ENCODE measurements around the gene CYP2C18. TPM values are rescaled to one million over a fixed set of nuclear protein-coding genes. Genes with fewer than 3 reads are reported as not detected.
"Not testable (repeated sequence)": the region's sequence is repeated elsewhere in the genome, so short reads cannot be mapped to it uniquely, and the experiment has no call there.

CYP2C18 gene
- total RNA-seq, 1 experiment from 2014 or later, result not detected

DNA sequence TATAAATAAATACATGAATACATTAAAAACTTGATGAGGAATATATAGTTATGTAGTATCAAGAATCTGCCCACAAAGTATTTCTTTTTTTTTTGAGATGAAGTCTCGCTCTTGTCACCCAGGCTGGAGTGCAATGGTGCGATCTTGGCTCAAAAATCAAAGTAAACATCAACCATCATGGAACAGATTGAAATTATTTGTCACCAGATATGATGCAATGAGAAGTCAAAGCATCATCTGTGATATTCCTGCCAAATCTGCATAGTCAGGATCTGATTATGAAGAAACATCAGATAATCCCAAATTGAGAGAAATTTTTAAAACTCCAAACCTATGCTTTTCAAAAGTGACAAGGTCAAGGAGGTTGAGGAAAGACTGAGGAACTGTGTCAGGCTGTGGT is 5.1 kb upstream of the CYP2C18 start:
- H3K4me3 ChIP-seq, result no peak overlapping the region
- no peak for DNase-seq (ENCODE audit: low read depth in 1 of 2, low spot score in 2 of 2)
- H3K9me3 ChIP-seq (replicated peaks), result no peaks in the 10 kb centered on the region
- no peaks in the 10 kb centered on the region for H3K4me1 ChIP-seq (replicated peaks)
- no peak overlapping the region for H3K27ac ChIP-seq
- no peaks in the 10 kb centered on the region for H3K27me3 ChIP-seq (replicated peaks)
- H3K36me3 ChIP-seq, result no peaks in the 10 kb centered on the region

DNA sequence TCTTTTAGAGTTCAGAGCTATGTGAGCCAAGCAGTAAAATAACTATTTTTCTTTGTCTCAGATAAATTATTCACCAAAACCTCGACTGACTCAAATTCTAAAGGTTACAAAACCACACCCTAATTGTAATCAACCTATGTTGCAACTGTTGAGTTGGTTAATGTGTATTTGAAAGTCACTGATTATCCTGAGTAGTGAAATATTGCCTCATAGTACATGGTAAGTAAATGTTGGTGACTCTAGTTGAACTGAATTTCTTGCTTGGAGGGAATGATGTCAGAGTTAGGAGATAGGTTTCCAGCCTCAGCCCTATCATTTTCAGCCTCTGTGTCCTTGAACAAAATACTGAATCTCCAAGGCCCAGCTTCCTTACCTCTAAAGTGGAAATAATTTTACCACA is 3.0 kb upstream of the CYP2C18 start:
- no peak overlapping the region for H3K27ac ChIP-seq
- DNase-seq (ENCODE audit: low read depth in 1 of 2, low spot score in 2 of 2), result no peak
- no peaks in the 10 kb centered on the region; the same call in 1 of the 2 replicates for H3K9me3 ChIP-seq (replicated peaks)
- no peaks in the 10 kb centered on the region for H3K36me3 ChIP-seq
- H3K4me3 ChIP-seq, result no peak overlapping the region
- H3K27me3 ChIP-seq (replicated peaks), result no peaks in the 10 kb centered on the region
- H3K4me1 ChIP-seq (replicated peaks), result no peaks in the 10 kb centered on the region

DNA sequence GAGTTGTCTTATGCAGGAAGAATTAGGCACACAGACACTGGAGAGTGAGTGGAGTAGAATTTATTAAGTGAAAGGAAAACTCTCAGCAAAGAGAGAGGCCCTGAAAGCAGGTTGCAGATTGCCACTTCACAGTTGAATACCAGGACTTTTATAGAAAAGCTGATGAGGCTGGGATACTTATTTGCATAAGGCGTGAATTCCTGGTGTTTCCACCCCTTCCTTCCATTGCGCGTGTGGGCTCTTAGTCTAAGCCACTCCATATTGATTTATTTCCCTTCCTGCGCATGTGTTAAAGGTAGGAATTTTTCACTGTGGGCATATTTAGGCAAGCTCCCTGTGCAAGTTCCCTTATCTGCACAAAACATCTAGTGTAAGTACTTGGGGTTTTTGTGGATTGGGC is 893 bp upstream of the CYP2C18 start:
- not testable (repeated sequence) for H3K36me3 ChIP-seq; H3K27me3 ChIP-seq (replicated peaks); H3K9me3 ChIP-seq (replicated peaks); H3K4me3 ChIP-seq; H3K4me1 ChIP-seq (replicated peaks); DNase-seq (ENCODE audit: low read depth in 1 of 2, low spot score in 2 of 2); H3K27ac ChIP-seq

DNA sequence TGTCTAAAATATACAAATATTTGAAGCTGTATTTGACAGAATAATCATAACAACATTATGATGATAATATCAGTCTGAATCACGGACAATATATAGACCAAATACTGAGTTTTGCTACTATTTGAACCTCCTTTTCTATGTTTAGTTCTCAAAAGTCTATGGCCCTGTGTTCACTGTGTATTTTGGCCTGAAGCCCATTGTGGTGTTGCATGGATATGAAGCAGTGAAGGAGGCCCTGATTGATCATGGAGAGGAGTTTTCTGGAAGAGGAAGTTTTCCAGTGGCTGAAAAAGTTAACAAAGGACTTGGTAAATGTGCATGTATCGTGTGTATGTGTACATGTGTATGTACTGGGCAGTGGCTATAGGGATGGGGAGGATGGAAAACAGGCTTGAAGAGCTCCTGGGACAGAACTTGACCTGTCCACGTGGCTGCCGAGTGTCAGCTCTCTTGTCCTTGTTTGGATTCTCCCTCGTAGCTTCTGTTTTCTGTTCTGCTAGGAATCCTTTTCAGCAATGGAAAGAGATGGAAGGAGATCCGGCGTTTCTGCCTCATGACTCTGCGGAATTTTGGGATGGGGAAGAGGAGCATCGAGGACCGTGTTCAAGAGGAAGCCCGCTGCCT is 4.2 kb downstream of the CYP2C18 start:
- Histone ChIP-seq H3K9me3 (replicated peaks) (no peaks in the 10 kb centered on the region; the same call in 1 of the 2 replicates), H3K4me3 (no peak overlapping the region), H3K4me1 (replicated peaks) (no peaks in the 10 kb centered on the region), H3K27me3 (replicated peaks) (no peaks in the 10 kb centered on the region), H3K27ac (no peak overlapping the region), H3K36me3 (no peaks in the 10 kb centered on the region)
- no peak for DNase-seq (ENCODE audit: low read depth in 1 of 2, low spot score in 2 of 2)

DNA sequence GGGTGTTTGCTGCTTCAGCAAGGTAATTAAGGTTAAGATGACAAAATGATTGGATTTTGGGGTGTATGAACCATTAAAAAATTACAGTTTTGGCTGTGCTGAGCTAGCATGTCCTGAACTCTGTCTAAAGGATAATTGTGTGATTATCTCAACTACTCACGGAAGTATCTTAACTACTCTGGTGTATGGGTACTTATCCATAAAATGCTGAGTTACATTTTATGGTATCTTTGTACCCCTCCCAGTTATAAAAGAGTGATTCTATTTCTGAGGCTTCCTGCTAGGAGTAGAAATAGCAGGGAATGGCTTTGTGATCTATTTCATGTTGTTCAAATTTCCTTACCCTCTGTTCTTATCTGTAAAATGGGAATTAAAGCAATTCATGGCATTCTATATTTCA is 22.6 kb downstream of the CYP2C18 start:
- H3K9me3 ChIP-seq (replicated peaks), result no peaks in the 10 kb centered on the region
- no peaks in the 10 kb centered on the region for H3K36me3 ChIP-seq
- H3K27me3 ChIP-seq (replicated peaks), result no peaks in the 10 kb centered on the region
- H3K4me3 ChIP-seq, result no peak overlapping the region
- H3K27ac ChIP-seq, result no peak overlapping the region
- no peaks in the 10 kb centered on the region for H3K4me1 ChIP-seq (replicated peaks)
- no peak for DNase-seq (ENCODE audit: low read depth in 1 of 2, low spot score in 2 of 2)

DNA sequence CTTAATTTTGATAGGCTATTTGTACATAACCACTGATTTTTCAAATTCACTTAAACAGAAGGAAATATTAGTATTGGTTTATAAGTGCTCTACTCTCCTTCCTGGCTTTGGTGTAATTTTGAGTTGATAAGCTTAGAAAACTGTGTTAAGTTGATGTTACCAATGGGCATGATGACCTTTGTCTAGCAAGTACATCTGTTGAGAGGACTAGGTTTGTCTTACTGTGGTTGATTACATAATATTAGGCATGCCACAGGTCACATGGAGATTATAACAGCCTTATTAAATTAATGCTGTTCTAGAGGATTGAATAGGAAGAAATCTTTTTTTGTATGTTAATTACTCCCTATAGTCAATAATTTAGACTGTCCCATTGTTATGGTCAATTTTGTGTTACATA is 27.0 kb downstream of the CYP2C18 start:
- no peak overlapping the region for H3K4me3 ChIP-seq
- no peaks in the 10 kb centered on the region for H3K27me3 ChIP-seq (replicated peaks)
- no peaks in the 10 kb centered on the region for H3K36me3 ChIP-seq
- no peaks in the 10 kb centered on the region for H3K4me1 ChIP-seq (replicated peaks)
- H3K27ac ChIP-seq, result no peak overlapping the region
- no peak for DNase-seq (ENCODE audit: low read depth in 1 of 2, low spot score in 2 of 2)
- H3K9me3 ChIP-seq (replicated peaks), result no peaks in the 10 kb centered on the region

DNA sequence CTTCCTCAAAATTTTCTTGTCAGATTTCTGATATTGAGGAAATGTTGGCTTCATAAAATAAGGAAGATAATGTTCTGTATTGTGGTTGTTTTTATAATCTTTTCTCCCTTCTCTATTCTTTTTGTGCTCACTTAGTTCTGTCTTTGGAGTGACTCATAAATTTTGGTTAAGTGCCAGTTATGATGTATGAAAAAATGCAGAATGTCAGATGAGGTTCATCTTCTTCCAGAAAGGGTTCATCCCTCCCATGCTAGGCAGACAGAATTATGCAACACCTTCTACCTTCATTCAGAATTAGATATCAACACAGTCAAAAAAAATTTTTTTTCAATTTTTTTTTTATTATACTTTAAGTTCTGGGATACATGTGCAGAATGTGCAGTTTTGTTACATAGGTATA is 42.3 kb downstream of the CYP2C18 start:
- Histone ChIP-seq H3K27ac (no peak overlapping the region), H3K4me3 (no peak overlapping the region), H3K4me1 (replicated peaks) (no peaks in the 10 kb centered on the region), H3K27me3 (replicated peaks) (no peaks in the 10 kb centered on the region), H3K36me3 (no peaks in the 10 kb centered on the region), H3K9me3 (replicated peaks) (no peaks in the 10 kb centered on the region)
- DNase-seq (ENCODE audit: low read depth in 1 of 2, low spot score in 2 of 2), result no peak

DNA sequence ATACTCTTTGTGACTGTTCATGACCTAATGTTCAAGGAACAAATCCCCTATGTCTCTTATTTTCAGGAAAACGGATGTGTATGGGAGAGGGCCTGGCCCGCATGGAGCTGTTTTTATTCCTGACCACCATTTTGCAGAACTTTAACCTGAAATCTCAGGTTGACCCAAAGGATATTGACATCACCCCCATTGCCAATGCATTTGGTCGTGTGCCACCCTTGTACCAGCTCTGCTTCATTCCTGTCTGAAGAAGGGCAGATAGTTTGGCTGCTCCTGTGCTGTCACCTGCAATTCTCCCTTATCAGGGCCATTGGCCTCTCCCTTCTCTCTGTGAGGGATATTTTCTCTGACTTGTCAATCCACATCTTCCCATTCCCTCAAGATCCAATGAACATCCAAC is 51.7 kb downstream of the CYP2C18 start:
- DNase-seq (ENCODE audit: low read depth in 1 of 2, low spot score in 2 of 2), result no peak
- no peaks in the 10 kb centered on the region for H3K36me3 ChIP-seq
- no peaks in the 10 kb centered on the region for H3K9me3 ChIP-seq (replicated peaks)
- H3K27ac ChIP-seq, result no peak overlapping the region
- peaks cover 5% of the 10 kb centered on the region; the same call in 1 of the 2 replicates for H3K27me3 ChIP-seq (replicated peaks)
- H3K4me3 ChIP-seq, result no peak overlapping the region
- H3K4me1 ChIP-seq (replicated peaks), result no peaks in the 10 kb centered on the region

DNA sequence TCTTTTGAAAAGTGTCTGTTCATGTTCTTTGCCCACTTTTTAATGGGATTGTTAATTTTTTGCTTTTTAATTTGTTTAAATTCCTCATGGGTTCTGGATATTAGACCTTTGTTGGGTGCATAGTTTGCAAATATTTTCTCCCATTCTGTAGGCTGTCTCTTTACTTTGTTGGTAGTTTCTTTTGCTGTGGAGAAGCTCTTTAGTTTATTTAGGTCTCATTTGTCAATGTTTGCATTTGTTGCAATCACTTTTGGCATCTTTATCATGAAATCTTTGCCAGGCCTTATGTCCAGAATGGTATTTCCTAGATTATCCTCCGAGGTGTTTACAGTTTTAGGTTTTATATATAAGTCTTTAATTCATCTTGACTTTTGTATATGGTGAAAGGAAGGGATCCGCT is 55.1 kb downstream of the CYP2C18 start:
- Histone ChIP-seq H3K4me3 (no peak overlapping the region), H3K27ac (no peak overlapping the region), H3K36me3 (no peaks in the 10 kb centered on the region), H3K27me3 (replicated peaks) (peaks cover 5% of the 10 kb centered on the region; the same call in 1 of the 2 replicates), H3K4me1 (replicated peaks) (no peaks in the 10 kb centered on the region), H3K9me3 (replicated peaks) (no peaks in the 10 kb centered on the region)
- DNase-seq (ENCODE audit: low read depth in 1 of 2, low spot score in 2 of 2), result no peak

DNA sequence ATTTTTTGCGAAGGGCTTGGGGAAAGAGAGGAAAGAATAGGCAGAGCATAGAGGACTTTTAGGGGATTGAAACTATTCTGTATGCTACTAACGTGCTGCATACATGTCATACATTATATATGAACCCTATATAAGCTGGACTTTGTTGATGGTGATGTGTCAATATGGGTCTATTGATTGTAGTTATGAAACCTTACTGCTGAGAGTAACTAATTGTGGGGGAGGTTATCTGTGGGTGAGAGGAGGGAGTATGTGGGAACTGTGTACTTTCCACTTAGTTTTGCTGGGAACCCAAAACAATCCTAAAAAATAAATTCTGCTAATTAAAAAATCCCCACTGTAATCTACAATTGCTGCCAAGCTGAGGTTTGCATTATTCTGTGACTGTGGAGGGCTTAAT is 63.6 kb downstream of the CYP2C18 start:
- no peak overlapping the region for H3K4me3 ChIP-seq
- H3K36me3 ChIP-seq, result no peaks in the 10 kb centered on the region
- DNase-seq (ENCODE audit: low read depth in 1 of 2, low spot score in 2 of 2), result no peak

DNA sequence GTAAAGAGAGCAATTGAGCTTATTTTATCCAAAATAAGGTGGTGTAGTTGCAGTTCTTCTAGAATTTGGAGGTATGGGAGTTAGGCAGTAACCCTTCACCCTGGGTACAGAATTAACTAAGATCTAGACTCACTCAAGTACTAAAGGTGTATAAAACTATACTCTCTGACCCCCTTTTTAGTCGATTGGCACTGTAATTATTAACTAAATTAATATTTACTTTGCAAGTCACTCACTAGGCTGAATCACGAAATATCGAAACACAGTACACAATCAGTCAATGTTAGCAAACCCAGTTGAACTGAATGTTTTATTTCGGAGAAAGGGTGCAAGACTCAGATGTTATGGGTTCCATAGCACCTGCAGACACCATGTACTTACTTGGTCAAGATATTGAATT is 64.3 kb downstream of the CYP2C18 start:
- Histone ChIP-seq H3K9me3 (replicated peaks) (no peaks in the 10 kb centered on the region), H3K27ac (no peak overlapping the region), H3K27me3 (replicated peaks) (no peaks in the 10 kb centered on the region), H3K4me3 (no peak overlapping the region), H3K4me1 (replicated peaks) (no peaks in the 10 kb centered on the region), H3K36me3 (no peaks in the 10 kb centered on the region)
- DNase-seq (ENCODE audit: low read depth in 1 of 2, low spot score in 2 of 2), result no peak

More for the DNA sequence above, 63.6 kb downstream of the CYP2C18 start:
- Histone ChIP-seq H3K27ac (no peak overlapping the region), H3K27me3 (replicated peaks) (no peaks in the 10 kb centered on the region), H3K9me3 (replicated peaks) (no peaks in the 10 kb centered on the region), H3K4me1 (replicated peaks) (no peaks in the 10 kb centered on the region)

DNA sequence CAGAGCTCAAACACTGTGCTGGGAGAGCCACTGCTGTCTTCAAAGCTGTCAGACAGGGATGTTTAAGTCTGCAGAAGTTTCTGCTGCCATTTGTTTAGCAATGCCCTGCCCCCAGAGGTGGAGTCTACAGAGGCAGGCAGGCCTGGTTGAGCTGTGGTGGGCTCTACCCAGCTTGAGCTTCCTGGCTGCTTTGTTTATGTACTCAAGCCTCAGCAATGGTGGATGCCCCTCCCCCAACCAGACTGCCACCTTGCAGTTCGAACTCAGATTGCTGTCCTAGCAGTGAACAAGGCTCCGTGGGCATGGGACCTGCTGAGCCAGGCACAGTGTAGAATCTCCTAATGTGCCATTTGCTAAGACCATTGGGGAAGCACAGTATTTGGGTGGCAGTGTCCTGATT is 74.4 kb downstream of the CYP2C18 start:
- H3K9me3 ChIP-seq (replicated peaks), result no peaks in the 10 kb centered on the region
- no peak overlapping the region for H3K4me3 ChIP-seq
- no peaks in the 10 kb centered on the region for H3K4me1 ChIP-seq (replicated peaks)
- H3K27ac ChIP-seq, result no peak overlapping the region
- DNase-seq (ENCODE audit: low read depth in 1 of 2, low spot score in 2 of 2), result no peak
- no peaks in the 10 kb centered on the region for H3K27me3 ChIP-seq (replicated peaks)
- H3K36me3 ChIP-seq, result no peaks in the 10 kb centered on the region

DNA sequence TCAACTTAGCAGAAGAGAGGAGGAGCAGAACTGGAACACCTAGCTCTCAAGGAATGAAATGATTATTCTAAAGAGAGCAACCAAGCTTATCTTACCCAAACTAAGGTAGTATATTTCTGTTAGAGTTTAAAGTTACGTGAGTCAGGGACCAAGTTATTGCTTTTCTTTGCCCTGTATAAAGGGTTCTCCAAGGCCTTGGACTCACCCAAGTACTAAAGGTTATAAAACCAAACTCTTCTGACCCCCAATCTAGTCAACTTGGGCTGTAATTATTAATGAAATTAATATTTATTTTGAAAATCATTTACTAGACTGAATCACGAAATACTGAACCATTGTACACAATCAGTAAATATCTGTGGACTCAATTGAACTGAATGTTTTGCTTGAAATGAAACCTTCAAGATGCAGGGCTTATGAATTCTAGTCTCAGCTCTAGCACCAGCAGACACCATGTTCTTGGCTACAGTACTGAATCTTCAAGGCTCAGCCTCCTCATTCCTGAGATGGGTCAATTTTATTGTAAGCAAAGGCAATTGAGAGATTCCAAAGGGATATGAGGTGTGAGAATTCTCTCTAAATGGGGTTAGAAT is 77.2 kb downstream of the CYP2C18 start:
- H3K4me1 ChIP-seq (replicated peaks), result no peaks in the 10 kb centered on the region

DNA sequence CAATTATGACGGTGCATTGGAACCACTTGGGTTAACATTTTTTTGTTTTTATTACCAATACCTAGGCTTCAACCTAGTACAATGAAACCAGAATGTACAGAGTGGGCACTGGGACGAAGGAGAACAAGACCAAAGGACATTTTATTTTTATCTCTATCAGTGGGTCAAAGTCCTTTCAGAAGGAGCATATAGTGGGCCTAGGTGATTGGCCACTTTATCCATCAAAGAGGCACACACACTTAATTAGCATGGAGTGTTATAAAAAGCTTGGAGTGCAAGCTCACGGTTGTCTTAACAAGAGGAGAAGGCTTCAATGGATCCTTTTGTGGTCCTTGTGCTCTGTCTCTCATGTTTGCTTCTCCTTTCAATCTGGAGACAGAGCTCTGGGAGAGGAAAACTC is 78.9 kb downstream of the CYP2C18 start, which contains the start of gene CYP2C19:
Gene CYP2C19, plus strand, starts transcription at position 289 of the 400 bp plus-strand sequence. Its CDS starts 25 bp downstream, at position 314.
- Histone ChIP-seq H3K27ac (no peak within 1 kb of the TSS), H3K9me3 (replicated peaks) (no peaks in the 10 kb centered on the region), H3K27me3 (replicated peaks) (no peaks in the 10 kb centered on the region), H3K4me3 (no peak within 1 kb of the TSS), H3K4me1 (replicated peaks) (no peaks in the 10 kb centered on the region), H3K36me3 (no peaks in the 10 kb centered on the region)
- DNase-seq (ENCODE audit: low read depth in 1 of 2, low spot score in 2 of 2), result no peak

More for the DNA sequence above, 77.2 kb downstream of the CYP2C18 start:
- H3K4me3 ChIP-seq, result no peak overlapping the region
- no peak for DNase-seq (ENCODE audit: low read depth in 1 of 2, low spot score in 2 of 2)
- H3K9me3 ChIP-seq (replicated peaks), result no peaks in the 10 kb centered on the region
- H3K27me3 ChIP-seq (replicated peaks), result no peaks in the 10 kb centered on the region
- no peak overlapping the region for H3K27ac ChIP-seq
- no peaks in the 10 kb centered on the region for H3K36me3 ChIP-seq

DNA sequence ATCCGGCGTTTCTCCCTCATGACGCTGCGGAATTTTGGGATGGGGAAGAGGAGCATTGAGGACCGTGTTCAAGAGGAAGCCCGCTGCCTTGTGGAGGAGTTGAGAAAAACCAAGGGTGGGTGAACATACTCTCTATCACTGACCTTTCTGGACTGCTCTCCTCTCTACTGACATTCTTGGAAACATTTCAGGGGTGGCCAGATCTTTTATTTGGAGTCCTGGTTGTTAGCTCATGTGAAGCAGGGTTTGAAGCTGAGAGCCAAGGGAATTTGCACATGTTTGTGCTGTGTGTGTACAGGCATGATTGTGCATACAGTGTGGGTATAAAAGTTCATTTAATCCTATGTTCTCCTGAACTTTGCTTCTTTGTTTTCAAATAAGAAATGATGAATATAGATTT is 91.9 kb downstream of the CYP2C18 start:
- H3K36me3 ChIP-seq; DNase-seq (ENCODE audit: low read depth in 1 of 2, low spot score in 2 of 2); H3K4me3 ChIP-seq; H3K4me1 ChIP-seq (replicated peaks); H3K9me3 ChIP-seq (replicated peaks); H3K27me3 ChIP-seq (replicated peaks); H3K27ac ChIP-seq: not testable (repeated sequence)

Data from SJSA1 (cell line).